PFSK-1 (cell line): Measurements from ENCODE around the gene SYN1.

Source experiments
- POLR2AphosphoS5 ChIP-seq: IDR thresholded peaks from 2 replicates; pipeline ENCODE4 v1.6.1; 2012; ENCODE audit warnings: low read depth, mild to moderate bottlenecking, control low read depth, low read length, moderate library complexity
- REST ChIP-seq, 2 experiments: IDR thresholded peaks; 2 replicates each; pipeline versions ENCODE4 v1.6.1 to v1.8.0; 2011 to 2012; ENCODE audit warnings: low read depth in 2 of 2, low read length in 2 of 2, control low read depth in 1 of 2, inconsistent platforms in 1 of 2, mild to moderate bottlenecking in 1 of 2, moderate library complexity in 1 of 2; ENCODE audit not compliant: insufficient read depth in 1 of 2
- SIN3A ChIP-seq: IDR thresholded peaks from 2 replicates; pipeline ENCODE4 v1.6.1; 2012; ENCODE audit warnings: mild to moderate bottlenecking, low read length, moderate library complexity, borderline replicate concordance; ENCODE audit not compliant: insufficient read depth
- TAF1 ChIP-seq: IDR thresholded peaks from 2 replicates; pipeline ENCODE4 v1.6.1; 2012; ENCODE audit warnings: low read length, control low read depth, borderline replicate concordance; ENCODE audit not compliant: insufficient read depth

GRCh38 chrX:47638816-47639215, 19.2 kb upstream of the SYN1 start:
- TF ChIP-seq SIN3A (no peak), POLR2AphosphoS5 (no peak), REST (IDR thresholded peaks at IDR 0.05; ENCODE audit: insufficient read depth in 1 of 2, low read depth in 2 of 2, low read length in 2 of 2) (no peak), TAF1 (no peak)
